ENCODE results near the gene SART1. TPM values are rescaled to one million over a fixed set of nuclear protein-coding genes. Genes with fewer than 3 reads are reported as not detected.

Gene SART1
- total and polyA plus RNA-seq, 4 donors = 31.4 to 145 (median 48.3) TPM

DNA sequence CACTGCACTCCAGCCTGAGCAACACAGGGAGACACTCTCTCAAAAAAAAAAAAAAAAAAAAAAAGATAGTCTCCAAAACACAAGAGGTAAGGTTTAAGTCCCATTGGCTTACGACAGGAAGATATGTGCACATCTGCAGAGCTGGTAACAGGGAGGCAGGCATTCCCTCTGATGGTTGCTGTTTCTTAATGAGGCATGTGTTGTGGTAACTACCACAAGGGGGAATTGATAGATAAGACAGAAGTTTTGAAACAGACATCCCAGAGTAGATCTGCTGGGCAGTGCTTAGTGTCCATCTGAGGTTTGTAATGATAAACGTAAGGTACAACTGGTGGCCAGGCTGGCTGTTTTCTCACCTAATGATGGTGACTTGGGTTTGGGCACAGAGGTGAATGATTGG lies 35.8 kb downstream of the SART1 start:
- no peak overlapping the region for H3K9ac ChIP-seq (ENCODE audit: insufficient read depth in 1 of 2, low read length in 2 of 2)
- no peak overlapping the region for H3K27ac ChIP-seq (ENCODE audit: low read depth in 1 of 2, low read length in 1 of 2)
- DNase-seq = no peak
- no peaks in the 10 kb centered on the region for H3K9me3 ChIP-seq (ENCODE audit: control insufficient read depth in 4 of 4, insufficient read depth in 3 of 4, low read length in 3 of 4)
- no peak for ATAC-seq (ENCODE audit: insufficient read depth, low FRiP score)
- WGBS, 2 donors = 81 to 86% methylated on average over 2 of the region's 2 CpGs
- TF ChIP-seq, protein P1, sequence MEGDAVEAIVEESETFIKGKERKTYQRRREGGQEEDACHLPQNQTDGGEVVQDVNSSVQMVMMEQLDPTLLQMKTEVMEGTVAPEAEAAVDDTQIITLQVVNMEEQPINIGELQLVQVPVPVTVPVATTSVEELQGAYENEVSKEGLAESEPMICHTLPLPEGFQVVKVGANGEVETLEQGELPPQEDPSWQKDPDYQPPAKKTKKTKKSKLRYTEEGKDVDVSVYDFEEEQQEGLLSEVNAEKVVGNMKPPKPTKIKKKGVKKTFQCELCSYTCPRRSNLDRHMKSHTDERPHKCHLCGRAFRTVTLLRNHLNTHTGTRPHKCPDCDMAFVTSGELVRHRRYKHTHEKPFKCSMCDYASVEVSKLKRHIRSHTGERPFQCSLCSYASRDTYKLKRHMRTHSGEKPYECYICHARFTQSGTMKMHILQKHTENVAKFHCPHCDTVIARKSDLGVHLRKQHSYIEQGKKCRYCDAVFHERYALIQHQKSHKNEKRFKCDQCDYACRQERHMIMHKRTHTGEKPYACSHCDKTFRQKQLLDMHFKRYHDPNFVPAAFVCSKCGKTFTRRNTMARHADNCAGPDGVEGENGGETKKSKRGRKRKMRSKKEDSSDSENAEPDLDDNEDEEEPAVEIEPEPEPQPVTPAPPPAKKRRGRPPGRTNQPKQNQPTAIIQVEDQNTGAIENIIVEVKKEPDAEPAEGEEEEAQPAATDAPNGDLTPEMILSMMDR (IDR thresholded peaks at IDR 0.05; ENCODE audit: control extremely low read depth, extremely low read depth) = no peak
- no peaks in the 10 kb centered on the region for H3K27me3 ChIP-seq (ENCODE audit: control insufficient read depth in 3 of 3, insufficient read depth in 3 of 3, low read length in 2 of 3)
- no peak overlapping the region for H3K4me3 ChIP-seq
- peaks cover 21 to 31% (median 24%) of the 10 kb centered on the region in 4 donors for H3K36me3 ChIP-seq (ENCODE audit: control insufficient read depth in 4 of 4, insufficient read depth in 4 of 4, low read length in 4 of 4)
- H3K4me1 ChIP-seq (ENCODE audit: control insufficient read depth in 5 of 5, insufficient read depth in 5 of 5, low read length in 5 of 5) = peaks cover 0 to 5% (median 0%) of the 10 kb centered on the region in 5 donors

DNA sequence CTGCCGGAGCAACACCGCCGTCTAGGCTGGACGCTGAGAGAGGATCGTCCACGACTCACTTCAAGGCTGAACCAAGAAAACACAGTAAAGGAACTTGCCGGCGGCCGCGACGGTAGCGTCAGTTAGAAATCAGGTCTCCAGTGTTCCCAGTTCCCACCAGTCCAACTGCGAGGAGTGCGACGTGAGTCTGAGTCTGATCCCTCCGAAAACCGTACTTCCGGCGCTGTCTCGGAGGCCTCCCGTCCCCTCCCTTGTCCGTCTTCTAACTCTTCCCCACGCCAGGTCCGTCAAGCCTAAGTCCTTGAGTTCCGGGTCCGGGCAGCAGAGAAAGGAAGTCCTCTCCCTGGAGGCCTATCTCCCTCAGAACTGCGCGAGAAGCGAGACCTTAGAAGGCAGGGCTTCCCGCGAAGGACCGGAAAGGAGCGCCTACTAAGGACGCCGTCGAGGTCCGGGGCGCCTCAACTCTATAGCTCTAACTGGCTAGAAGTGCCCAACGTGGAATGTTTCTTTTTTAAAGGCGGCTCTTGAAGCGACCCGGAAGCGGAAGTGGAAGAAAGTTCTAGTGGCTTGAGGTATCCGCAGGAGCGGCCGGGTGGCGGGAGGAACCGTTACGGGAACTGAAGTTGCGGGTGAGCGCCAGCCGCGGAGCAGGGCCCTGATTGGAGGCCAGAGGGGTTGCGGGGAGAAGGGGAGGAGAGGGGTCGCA lies 40.6 kb downstream of the SART1 start, which contains the start of the genes BANF1 and EIF1AD:
Gene BANF1 (plus strand): TSS at position 562 of the 706 bp plus-strand sequence. CDS start 748 bp downstream, outside the sequence.
Gene EIF1AD (minus strand): TSS at position 216 of the 706 bp plus-strand sequence. CDS start 1,768 bp downstream, outside the sequence.
- H3K4me3 ChIP-seq = peak within 1 kb of the TSS; percentile 86
- no peaks in the 10 kb centered on the region for H3K9me3 ChIP-seq (ENCODE audit: control insufficient read depth in 4 of 4, insufficient read depth in 3 of 4, low read length in 3 of 4)
- H3K4me1 ChIP-seq (ENCODE audit: control insufficient read depth in 5 of 5, insufficient read depth in 5 of 5, low read length in 5 of 5) = peaks cover 0 to 13% (median 5%) of the 10 kb centered on the region in 5 donors
- peak within 1 kb of the TSS; percentile 93 to 95 for H3K27ac ChIP-seq (ENCODE audit: low read depth in 1 of 2, low read length in 1 of 2)
- DNase-seq = peak; percentile 95 to 99 (median 98)
- H3K36me3 ChIP-seq (ENCODE audit: control insufficient read depth in 4 of 4, insufficient read depth in 4 of 4, low read length in 4 of 4) = peaks cover 21 to 43% (median 40%) of the 10 kb centered on the region in 4 donors
- peak within 1 kb of the TSS; percentile 49 to 79 for H3K9ac ChIP-seq (ENCODE audit: insufficient read depth in 1 of 2, low read length in 2 of 2)
- ATAC-seq (ENCODE audit: insufficient read depth, low FRiP score) = peak; percentile 92
- TF ChIP-seq, protein P1 (IDR thresholded peaks at IDR 0.05; ENCODE audit: control extremely low read depth, extremely low read depth) = no peak
- WGBS, 2 donors = 1% methylated on average over 53 to 55 of the region's 55 CpGs
- no peaks in the 10 kb centered on the region for H3K27me3 ChIP-seq (ENCODE audit: control insufficient read depth in 3 of 3, insufficient read depth in 3 of 3, low read length in 2 of 3)

DNA sequence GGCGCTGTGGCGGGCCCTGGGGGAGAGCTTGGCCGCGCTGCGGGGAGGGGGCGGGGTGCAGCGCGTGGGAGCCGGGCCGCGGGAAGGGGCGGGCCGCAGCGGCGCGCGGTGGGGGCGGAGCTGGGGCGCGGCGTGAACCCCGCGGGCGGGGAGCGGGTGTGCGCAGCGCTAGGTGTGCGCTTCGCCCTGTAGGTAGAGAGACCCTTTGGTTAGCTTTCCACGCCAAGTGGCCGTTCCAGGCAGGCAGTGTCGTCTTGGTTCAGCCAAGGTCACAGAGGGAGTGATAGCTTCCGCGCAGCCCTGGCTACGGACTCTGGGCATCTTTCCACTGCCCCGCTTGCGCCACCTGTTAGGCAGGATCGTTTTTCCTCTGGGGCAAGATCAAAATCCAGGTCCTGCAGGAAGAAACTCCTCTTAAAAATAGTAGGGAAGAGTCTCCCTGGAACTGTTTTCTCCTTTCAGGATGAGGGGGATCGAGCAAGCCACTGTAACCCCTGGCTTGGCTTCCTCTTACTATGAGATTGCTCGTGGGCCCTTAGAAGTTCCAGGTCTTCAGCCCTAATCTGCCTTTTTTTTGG lies 41.2 kb downstream of the SART1 start:
- Histone ChIP-seq H3K9ac (ENCODE audit: insufficient read depth in 1 of 2, low read length in 2 of 2) (peak overlapping the region in 1 of 2 donors; percentile 79), H3K9me3 (ENCODE audit: control insufficient read depth in 4 of 4, insufficient read depth in 3 of 4, low read length in 3 of 4) (no peaks in the 10 kb centered on the region), H3K27ac (ENCODE audit: low read depth in 1 of 2, low read length in 1 of 2) (peak overlapping the region; percentile 93 to 95), H3K4me1 (ENCODE audit: control insufficient read depth in 5 of 5, insufficient read depth in 5 of 5, low read length in 5 of 5) (peaks cover 0 to 13% (median 5%) of the 10 kb centered on the region in 5 donors), H3K36me3 (ENCODE audit: control insufficient read depth in 4 of 4, insufficient read depth in 4 of 4, low read length in 4 of 4) (peaks cover 16 to 36% (median 35%) of the 10 kb centered on the region in 4 donors), H3K27me3 (ENCODE audit: control insufficient read depth in 3 of 3, insufficient read depth in 3 of 3, low read length in 2 of 3) (no peaks in the 10 kb centered on the region), H3K4me3 (peak overlapping the region; percentile 64)
- DNase-seq (peak; percentile 42 to 67 (median 47)), ATAC-seq (ENCODE audit: insufficient read depth, low FRiP score) (peak; percentile 86)
- TF ChIP-seq, protein P1 (IDR thresholded peaks at IDR 0.05; ENCODE audit: control extremely low read depth, extremely low read depth) = no peak
- WGBS, 2 donors = 0 to 1% methylated on average over 16 to 40 of the region's 40 CpGs
